Measurements from ENCODE around the gene CPTP.

Gene CPTP

DNA sequence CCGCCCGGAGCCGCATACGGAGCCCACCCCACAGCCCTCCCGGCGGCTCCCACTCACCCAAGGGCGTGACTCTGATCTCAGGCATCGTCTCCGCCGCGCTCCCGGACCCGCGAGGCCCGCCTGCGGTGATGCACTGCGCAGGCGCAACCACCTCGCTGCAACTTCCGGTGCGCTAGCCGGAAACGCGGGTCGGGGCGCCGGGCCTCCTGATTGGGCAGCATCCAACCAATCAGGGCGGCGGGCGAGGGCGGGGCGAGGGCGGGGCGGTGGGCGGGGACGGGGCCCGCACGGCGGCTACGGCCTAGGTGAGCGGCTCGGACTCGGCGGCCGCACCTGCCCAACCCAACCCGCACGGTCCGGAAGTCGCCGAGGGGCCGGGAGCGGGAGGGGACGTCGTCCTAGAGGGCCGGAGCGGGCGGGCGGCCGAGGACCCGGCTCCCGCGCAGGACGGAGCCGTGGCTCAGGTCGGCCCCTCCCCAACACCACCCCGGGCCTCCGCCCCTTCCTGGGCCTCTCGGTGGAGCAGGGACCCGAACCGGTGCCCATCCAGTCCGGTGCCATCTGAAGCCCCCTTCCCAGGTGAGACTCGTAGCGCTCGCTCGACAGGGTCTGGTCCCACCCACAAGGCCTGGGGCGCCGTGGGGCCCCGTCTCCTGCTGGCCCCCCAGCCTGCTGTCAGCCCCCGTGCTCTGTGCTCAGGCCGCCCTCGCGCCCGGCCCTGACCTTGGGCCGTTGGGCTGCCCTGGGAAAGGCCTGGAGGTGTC is at the start of gene CPTP, which contains the start of gene INTS11:
CPTP (plus strand) TSS at position 279 of the 764 bp plus-strand sequence. CDS start 2,109 bp downstream, outside the sequence.
INTS11 (minus strand) TSS at position 137 of the 764 bp plus-strand sequence; CDS start at position 85, 52 bp downstream.
- Histone ChIP-seq H3K36me3 (ENCODE audit: insufficient read depth, insufficient read length, low read length) (peaks cover 41% of the 10 kb centered on the region), H3K9ac (ENCODE audit: insufficient read length, low read depth) (peak within 1 kb of the TSS; percentile 95), H3K4me1 (ENCODE audit: insufficient read depth, insufficient read length) (peaks cover 9% of the 10 kb centered on the region), H3K9me3 (ENCODE audit: insufficient read depth, low read length) (no peaks in the 10 kb centered on the region), H3K4me3 (ENCODE audit: insufficient read length, low read depth) (peak within 1 kb of the TSS; percentile 87), H3K27me3 (ENCODE audit: insufficient read depth, insufficient read length) (no peaks in the 10 kb centered on the region)
- TF ChIP-seq SUZ12 (IDR thresholded peaks at IDR 0.05; ENCODE audit: extremely low read depth, insufficient read depth, insufficient read length) = no peak
- no peak for TF ChIP-seq YY1 (IDR thresholded peaks at IDR 0.05; ENCODE audit: insufficient read depth, insufficient read length)
- no peak for TF ChIP-seq ZNF274 (IDR thresholded peaks at IDR 0.05; ENCODE audit: low read depth, low read length)
- peak; percentile 68 for DNase-seq (ENCODE audit: low read depth, low spot score)

DNA sequence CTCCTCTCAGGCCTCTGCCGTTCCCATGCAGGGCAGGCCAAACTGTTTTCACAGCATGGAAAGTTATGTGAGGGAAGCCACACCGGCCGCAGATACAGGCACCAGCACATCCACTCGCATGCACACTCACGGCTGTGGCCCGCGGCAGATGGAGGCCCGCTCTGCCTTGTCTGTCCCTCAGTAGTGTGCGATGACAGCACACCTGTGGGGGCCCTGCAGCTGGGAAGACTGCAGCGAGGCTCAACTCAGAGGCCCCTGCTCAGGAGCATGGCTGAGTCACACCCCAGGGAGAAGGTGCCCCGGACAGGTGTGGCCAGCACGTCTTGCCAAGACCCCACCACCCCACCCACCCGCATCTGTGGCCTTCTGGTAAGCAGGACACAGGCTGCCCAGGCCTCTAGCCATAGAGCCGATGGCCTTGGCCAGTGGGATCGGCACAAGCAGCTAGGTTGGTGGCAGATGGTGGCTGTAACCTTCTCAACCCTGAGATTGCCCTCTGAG is 49.6 kb upstream of the CPTP start:
- DNase-seq (ENCODE audit: low read depth, low spot score) = no peak
- Histone ChIP-seq H3K36me3 (ENCODE audit: insufficient read depth, insufficient read length, low read length) (peaks cover 26% of the 10 kb centered on the region), H3K4me3 (ENCODE audit: insufficient read length, low read depth) (no peak overlapping the region), H3K9ac (ENCODE audit: insufficient read length, low read depth) (peak overlapping the region; percentile 87), H3K27me3 (ENCODE audit: insufficient read depth, insufficient read length) (no peaks in the 10 kb centered on the region), H3K9me3 (ENCODE audit: insufficient read depth, low read length) (no peaks in the 10 kb centered on the region; the same call in 1 of the 2 replicates), H3K4me1 (ENCODE audit: insufficient read depth, insufficient read length) (peaks cover 7% of the 10 kb centered on the region)
- TF ChIP-seq ZNF274 (IDR thresholded peaks at IDR 0.05; ENCODE audit: low read depth, low read length) (no peak), SUZ12 (IDR thresholded peaks at IDR 0.05; ENCODE audit: extremely low read depth, insufficient read depth, insufficient read length) (no peak), YY1 (IDR thresholded peaks at IDR 0.05; ENCODE audit: insufficient read depth, insufficient read length) (no peak)

DNA sequence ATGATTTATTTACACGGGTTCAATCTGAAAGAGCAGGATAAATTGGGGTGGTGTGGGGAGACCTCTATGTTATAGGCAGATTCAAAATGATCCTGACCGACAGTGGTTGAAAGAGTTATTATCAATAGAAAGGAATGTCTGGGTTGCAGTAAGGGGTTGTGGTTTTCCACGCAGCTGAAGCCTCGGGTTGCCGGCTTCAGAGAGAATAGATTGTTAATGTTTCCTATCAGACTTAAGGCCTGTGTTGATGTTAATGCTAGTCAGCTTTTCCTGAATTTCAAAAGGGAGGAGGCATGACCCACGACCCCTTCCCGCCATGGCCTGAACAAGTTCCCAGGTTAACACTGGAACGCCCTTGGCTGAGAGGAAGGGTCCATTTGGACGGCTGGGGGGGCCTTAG is 48.8 kb upstream of the CPTP start:
- Histone ChIP-seq H3K9me3 (ENCODE audit: insufficient read depth, low read length) (no peaks in the 10 kb centered on the region; the same call in 1 of the 2 replicates), H3K4me3 (ENCODE audit: insufficient read length, low read depth) (no peak overlapping the region), H3K36me3 (ENCODE audit: insufficient read depth, insufficient read length, low read length) (peaks cover 17% of the 10 kb centered on the region), H3K9ac (ENCODE audit: insufficient read length, low read depth) (no peak overlapping the region), H3K4me1 (ENCODE audit: insufficient read depth, insufficient read length) (peaks cover 7% of the 10 kb centered on the region), H3K27me3 (ENCODE audit: insufficient read depth, insufficient read length) (no peaks in the 10 kb centered on the region)
- no peak for DNase-seq (ENCODE audit: low read depth, low spot score)
- TF ChIP-seq YY1 (IDR thresholded peaks at IDR 0.05; ENCODE audit: insufficient read depth, insufficient read length) (no peak), ZNF274 (IDR thresholded peaks at IDR 0.05; ENCODE audit: low read depth, low read length) (no peak), SUZ12 (IDR thresholded peaks at IDR 0.05; ENCODE audit: extremely low read depth, insufficient read depth, insufficient read length) (no peak)

DNA sequence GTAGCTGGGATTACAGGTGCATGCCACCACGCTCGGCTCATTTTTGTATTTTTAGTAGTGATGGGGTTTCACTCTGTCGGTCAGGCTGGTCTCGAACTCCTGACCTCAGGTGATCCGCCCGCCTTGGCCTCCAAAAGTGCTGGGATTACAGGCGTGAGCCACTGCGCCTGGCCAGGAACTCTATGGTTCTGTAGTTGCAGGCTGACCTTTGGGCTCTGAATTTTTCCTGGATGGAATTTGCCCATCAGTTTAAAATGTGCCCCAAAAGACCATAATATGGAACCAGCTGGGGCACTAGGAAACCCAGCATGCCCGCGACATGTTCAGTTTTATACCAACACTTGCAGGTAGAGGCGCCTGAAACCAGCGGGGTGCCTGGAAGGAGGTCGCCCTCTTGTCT is 46.0 kb upstream of the CPTP start:
- Histone ChIP-seq H3K36me3 (ENCODE audit: insufficient read depth, insufficient read length, low read length) (no peaks in the 10 kb centered on the region), H3K9ac (ENCODE audit: insufficient read length, low read depth) (no peak overlapping the region), H3K4me1 (ENCODE audit: insufficient read depth, insufficient read length) (peaks cover under 1% of the 10 kb centered on the region), H3K4me3 (ENCODE audit: insufficient read length, low read depth) (no peak overlapping the region), H3K9me3 (ENCODE audit: insufficient read depth, low read length) (no peaks in the 10 kb centered on the region; the same call in 1 of the 2 replicates), H3K27me3 (ENCODE audit: insufficient read depth, insufficient read length) (no peaks in the 10 kb centered on the region)
- no peak for DNase-seq (ENCODE audit: low read depth, low spot score)
- TF ChIP-seq ZNF274 (IDR thresholded peaks at IDR 0.05; ENCODE audit: low read depth, low read length) = no peak
- TF ChIP-seq YY1 (IDR thresholded peaks at IDR 0.05; ENCODE audit: insufficient read depth, insufficient read length) = no peak
- TF ChIP-seq SUZ12 (IDR thresholded peaks at IDR 0.05; ENCODE audit: extremely low read depth, insufficient read depth, insufficient read length) = no peak

DNA sequence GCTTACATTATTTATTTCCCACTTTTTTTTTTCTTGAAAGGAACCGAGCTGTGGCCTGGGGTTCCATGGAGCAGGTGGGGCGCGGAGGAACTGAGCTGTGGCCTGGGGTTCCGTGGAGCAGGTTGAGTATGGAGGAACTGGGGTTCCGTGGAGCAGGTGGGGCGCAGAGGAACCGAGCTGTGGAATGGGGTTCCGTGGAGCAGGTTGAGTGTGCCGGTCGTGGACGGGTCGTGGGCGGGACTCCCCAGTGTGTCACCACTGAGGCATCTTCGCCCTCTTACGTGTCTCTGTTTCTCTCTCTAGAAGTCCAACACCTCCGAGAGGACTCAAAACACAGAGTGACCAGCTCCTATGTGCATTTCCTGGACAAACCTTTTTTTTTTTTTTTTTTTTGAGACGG is 45.6 kb upstream of the CPTP start:
- H3K4me1 ChIP-seq (ENCODE audit: insufficient read depth, insufficient read length) = peaks cover 2% of the 10 kb centered on the region
- DNase-seq (ENCODE audit: low read depth, low spot score) = no peak
- no peak overlapping the region for H3K4me3 ChIP-seq (ENCODE audit: insufficient read length, low read depth)
- no peaks in the 10 kb centered on the region for H3K36me3 ChIP-seq (ENCODE audit: insufficient read depth, insufficient read length, low read length)
- H3K9ac ChIP-seq (ENCODE audit: insufficient read length, low read depth) = no peak overlapping the region
- no peaks in the 10 kb centered on the region for H3K27me3 ChIP-seq (ENCODE audit: insufficient read depth, insufficient read length)
- TF ChIP-seq SUZ12 (IDR thresholded peaks at IDR 0.05; ENCODE audit: extremely low read depth, insufficient read depth, insufficient read length) (no peak), ZNF274 (IDR thresholded peaks at IDR 0.05; ENCODE audit: low read depth, low read length) (no peak), YY1 (IDR thresholded peaks at IDR 0.05; ENCODE audit: insufficient read depth, insufficient read length) (no peak)
- H3K9me3 ChIP-seq (ENCODE audit: insufficient read depth, low read length) = no peaks in the 10 kb centered on the region; the same call in 1 of the 2 replicates

DNA sequence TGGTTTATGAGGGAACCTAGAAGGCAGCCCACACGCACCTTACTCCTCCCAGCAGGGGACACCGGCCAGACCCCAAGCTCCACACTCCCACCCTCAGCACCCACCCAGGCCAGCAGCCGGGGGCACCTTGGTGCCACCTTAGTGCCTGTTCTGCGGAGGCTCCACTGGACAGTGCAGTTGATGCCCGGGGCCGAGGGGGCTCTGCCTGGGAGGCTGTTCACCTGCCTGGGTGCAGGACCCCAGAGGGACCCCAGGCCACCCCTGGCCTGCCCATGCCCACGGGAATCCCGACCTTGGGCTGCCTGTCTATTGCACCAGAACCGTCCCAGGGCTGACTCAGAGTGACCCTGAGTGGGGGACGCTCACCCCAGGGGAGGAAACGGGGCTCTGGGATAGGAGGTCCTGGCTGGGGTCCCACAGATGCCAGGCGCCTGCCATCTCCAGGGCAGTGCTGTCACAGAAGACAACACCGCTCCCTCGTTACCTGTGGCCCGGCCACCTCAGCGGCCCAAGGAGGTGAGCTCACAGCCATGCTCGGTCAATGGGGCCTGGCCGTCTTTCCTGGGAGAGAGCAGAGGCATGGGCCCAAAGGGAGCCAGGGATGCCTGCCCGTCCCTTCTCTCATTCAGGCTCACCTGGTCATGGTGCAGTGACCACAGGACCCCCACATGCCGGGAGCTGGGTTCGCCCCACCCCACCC is 43.7 kb upstream of the CPTP start:
- no peaks in the 10 kb centered on the region; the same call in 1 of the 2 replicates for H3K9me3 ChIP-seq (ENCODE audit: insufficient read depth, low read length)
- H3K27me3 ChIP-seq (ENCODE audit: insufficient read depth, insufficient read length) = no peaks in the 10 kb centered on the region
- DNase-seq (ENCODE audit: low read depth, low spot score) = no peak
- H3K4me1 ChIP-seq (ENCODE audit: insufficient read depth, insufficient read length) = peaks cover 2% of the 10 kb centered on the region
- H3K36me3 ChIP-seq (ENCODE audit: insufficient read depth, insufficient read length, low read length) = no peaks in the 10 kb centered on the region
- H3K9ac ChIP-seq (ENCODE audit: insufficient read length, low read depth) = no peak overlapping the region
- no peak overlapping the region for H3K4me3 ChIP-seq (ENCODE audit: insufficient read length, low read depth)
- no peak for TF ChIP-seq YY1 (IDR thresholded peaks at IDR 0.05; ENCODE audit: insufficient read depth, insufficient read length)
- TF ChIP-seq ZNF274 (IDR thresholded peaks at IDR 0.05; ENCODE audit: low read depth, low read length) = no peak
- TF ChIP-seq SUZ12 (IDR thresholded peaks at IDR 0.05; ENCODE audit: extremely low read depth, insufficient read depth, insufficient read length) = no peak
